HepG2 (cell line): Measurements from ENCODE around the gene KDM2B. TPM values are rescaled to one million over a fixed set of nuclear protein-coding genes. Genes with fewer than 3 reads are reported as not detected.

Experiments used
- BHLHE40 ChIP-seq: IDR thresholded peaks from 2 replicates; pipeline ENCODE4 v1.6.1; 2011; ENCODE audit warnings: low read length, improper control_type of control experiment
- BRCA1 ChIP-seq: sonication (generic); formaldehyde crosslinking; IDR thresholded peaks from 2 replicates; pipeline ENCODE4 v1.4.0; 2020; ENCODE audit warnings: missing genetic modification reagents
- CEBPG ChIP-seq: IDR thresholded peaks from 2 replicates; pipeline ENCODE4 v1.6.1; 2016
- JUN ChIP-seq: sonication (generic); formaldehyde crosslinking; IDR thresholded peaks from 2 replicates; pipeline ENCODE4 v1.4.0; 2020; ENCODE audit warnings: mild to moderate bottlenecking, missing genetic modification reagents
- KMT2A ChIP-seq: sonication (generic); formaldehyde crosslinking; IDR thresholded peaks from 2 replicates; pipeline ENCODE4 v1.4.0; 2020; ENCODE audit warnings: missing genetic modification reagents
- MED1 ChIP-seq: sonication (generic); formaldehyde crosslinking; IDR thresholded peaks from 2 replicates; pipeline ENCODE4 v1.4.0; 2020; ENCODE audit warnings: missing genetic modification reagents
- MLXIP ChIP-seq: sonication (generic); formaldehyde crosslinking; IDR thresholded peaks from 2 replicates; pipeline ENCODE4 v1.9.0; 2021; ENCODE audit warnings: missing genetic modification reagents, borderline replicate concordance
- NFATC3 ChIP-seq: sonication (generic); formaldehyde crosslinking; IDR thresholded peaks from 2 replicates; pipeline ENCODE4 v1.5.1; 2020; ENCODE audit warnings: mild to moderate bottlenecking, missing genetic modification reagents
- NONO ChIP-seq, 2 experiments: fragments of 450-650 bp in 1 of 2; sonication (generic) in 1 of 2; formaldehyde crosslinking in 1 of 2; IDR thresholded peaks in 1 of 2; conservative IDR thresholded peaks in 1 of 2; 2 replicates each; pipeline versions ENCODE4 v1.6.1 to v1.8.0; 2017 to 2022; ENCODE audit warnings: mild to moderate bottlenecking in 1 of 2, missing genetic modification reagents in 1 of 2, moderate library complexity in 1 of 2
- ONECUT2 ChIP-seq: sonication (generic); formaldehyde crosslinking; IDR thresholded peaks from 2 replicates; pipeline ENCODE4 v1.4.0; 2020; ENCODE audit warnings: missing genetic modification reagents
- SIX1 ChIP-seq: sonication (generic); formaldehyde crosslinking; IDR thresholded peaks from 2 replicates; pipeline ENCODE4 v1.4.0; 2020; ENCODE audit warnings: missing genetic modification reagents, borderline replicate concordance
- SP2 ChIP-seq: sonication (generic); formaldehyde crosslinking; IDR thresholded peaks from 2 replicates; pipeline ENCODE4 v1.5.1; 2020; ENCODE audit warnings: mild to moderate bottlenecking, missing genetic modification reagents
- SRSF4 ChIP-seq: fragments of 200-400 bp; formaldehyde crosslinking; IDR thresholded peaks from one replicate; pipeline ENCODE4 v1.6.1; 2018; ENCODE audit warnings: mild to moderate bottlenecking, low read depth, low read length, moderate library complexity; ENCODE audit not compliant: poor library complexity, severe bottlenecking
- STAT5B ChIP-seq: sonication (generic); formaldehyde crosslinking; IDR thresholded peaks from 2 replicates; pipeline ENCODE4 v1.4.0; 2020; ENCODE audit warnings: missing genetic modification reagents
- XRCC5 ChIP-seq: fragments of 200-400 bp; formaldehyde crosslinking; optimal IDR thresholded peaks from 2 replicates; pipeline ENCODE3; 2017; ENCODE audit warnings: mild to moderate bottlenecking, low read length
- ZBTB26 ChIP-seq: IDR thresholded peaks from 2 replicates; pipeline ENCODE4 v1.6.1; 2016; ENCODE audit warnings: missing compliant biosample characterization, missing genetic modification reagents, borderline replicate concordance
- ZBTB8A ChIP-seq: sonication (generic); formaldehyde crosslinking; IDR thresholded peaks from 2 replicates; pipeline ENCODE4 v1.4.0; 2020; ENCODE audit warnings: mild to moderate bottlenecking, low read depth, missing genetic modification reagents, borderline replicate concordance
- ZNF18 ChIP-seq: sonication (generic); formaldehyde crosslinking; IDR thresholded peaks from 2 replicates; pipeline ENCODE4 v1.8.0; 2022; ENCODE audit warnings: mild to moderate bottlenecking, missing genetic modification reagents; ENCODE audit not compliant: insufficient replicate concordance
- ZNF275 ChIP-seq: sonication (generic); formaldehyde crosslinking; IDR thresholded peaks from 2 replicates; pipeline ENCODE4 v1.8.0; 2022; ENCODE audit warnings: missing genetic modification reagents, mild to moderate bottlenecking, inconsistent platforms, borderline replicate concordance
- ZNF496 ChIP-seq: sonication (generic); formaldehyde crosslinking; IDR thresholded peaks from 2 replicates; pipeline ENCODE4 v1.8.1; 2023; ENCODE audit warnings: mild to moderate bottlenecking, moderate library complexity, missing genetic modification reagents; ENCODE audit not compliant: insufficient replicate concordance
- ZNF563 ChIP-seq: sonication (generic); formaldehyde crosslinking; IDR thresholded peaks from 2 replicates; pipeline ENCODE4 v1.8.0; 2022; ENCODE audit warnings: mild to moderate bottlenecking, moderate library complexity, missing genetic modification reagents
- polyA plus RNA-seq, 8 experiments: library from polyadenylated mRNA; depleted of rRNA in 3 of 8; stranded (reverse) in 7 of 8; unstranded in 1 of 8; fragments of >200 nt; fragmentation: Illumina TruSeq in 4 of 8; extraction: Trizol in 4 of 8; gene quantifications; 2 replicates each; pipeline versions ENCODE4 v1.2.1 to v1.2.3, GENCODE V29; 2011 to 2016; ENCODE audit warnings: low read depth in 4 of 8, missing spikeins in 1 of 8, mixed read lengths in 1 of 8; ENCODE audit not compliant: insufficient read depth in 1 of 8
- total RNA-seq, 5 experiments: library from RNA; depleted of rRNA; stranded (reverse); fragments of >200 nt; fragmentation: Illumina TruSeq; extraction: Trizol; gene quantifications; 2 replicates each; pipeline ENCODE4 v1.2.3, GENCODE V29; 2016; ENCODE audit warnings: low read depth in 1 of 5

Gene KDM2B
- total and polyA plus RNA-seq, 2 of the 13 experiments (the other 11 are each of a cell fraction or from before 2014, with no cell fraction given): 17.5 to 26.1 TPM

- peak; percentile 93 for TF ChIP-seq ZNF18 (CRISPR knock-in tag)
- no peak for TF ChIP-seq SRSF4
- peak; percentile 77; the same call in 1 of the 2 replicates for TF ChIP-seq MLXIP (CRISPR knock-in tag)
- peak; percentile 82 for TF ChIP-seq MED1 (CRISPR knock-in tag)
- no peak for TF ChIP-seq NONO (IDR thresholded peaks at IDR 0.05)
- peak; percentile 46; the same call in 1 of the 2 replicates for TF ChIP-seq NONO (CRISPR knock-in tag; conservative IDR thresholded peaks at IDR 0.05)
- peak; percentile 69; the same call in 1 of the 2 replicates for TF ChIP-seq ZNF563 (CRISPR knock-in tag)
- TF ChIP-seq BRCA1 (CRISPR knock-in tag): no peak; the same call in 1 of the 2 replicates
- TF ChIP-seq CEBPG: peak; percentile 12; the same call in 1 of the 2 replicates
- peak; percentile 67 for TF ChIP-seq KMT2A (CRISPR knock-in tag)
- TF ChIP-seq ZBTB26 (CRISPR knock-in tag): peak; percentile 78; the same call in 1 of the 2 replicates
- 0 out of 2 replicates have a peak, but pooled peaks have one; percentile 67 for TF ChIP-seq JUN
- peak; percentile 17; the same call in 1 of the 2 replicates for TF ChIP-seq ONECUT2
- no peak for TF ChIP-seq STAT5B (CRISPR knock-in tag)
- no peak for TF ChIP-seq SP2 (CRISPR knock-in tag)
- peak; percentile 37; the same call in 1 of the 2 replicates for TF ChIP-seq ZNF275
- peak; percentile 43; the same call in 1 of the 2 replicates for TF ChIP-seq BHLHE40
- no peak for TF ChIP-seq SIX1 (CRISPR knock-in tag)
- no peak for TF ChIP-seq ZNF496 (CRISPR knock-in tag)
- 0 out of 2 replicates have a peak, but pooled peaks have one; percentile 63 for TF ChIP-seq NFATC3 (CRISPR knock-in tag)
- no peak for TF ChIP-seq XRCC5
- peak; percentile 93 for TF ChIP-seq ZBTB8A (CRISPR knock-in tag)
Measured at GRCh38 chr12:121536899-121537813, 43.7 kb downstream of the KDM2B start (continued).
